Prostate gland (tissue), 2 donors: ENCODE data around the gene NHLH2. TPM values are rescaled to one million over a fixed set of nuclear protein-coding genes. Genes with fewer than 3 reads are reported as not detected.

ENCODE experiments used
- DNase-seq: peaks from one replicate; pipeline ENCODE4 v3.0.0-alpha.2; 2019; ENCODE audit warnings: low spot score
- H3K27ac ChIP-seq, 2 donors: fragments of 200-600 bp; sonication (generic); 2 replicates each; pipeline ENCODE4 v1.5.1; 2017 to 2019
- H3K27me3 ChIP-seq: fragments of 200-600 bp; sonication (generic); replicated peaks from 2 replicates; pipeline ENCODE4 v1.5.1; 2019; ENCODE audit not compliant: insufficient read depth
- H3K36me3 ChIP-seq, 2 donors: fragments of 200-600 bp; sonication (generic); 1 replicate in 1 of 2; 2 replicates in 1 of 2; pipeline versions ENCODE4 v1.5.1 to v1.8.1; 2017 to 2019
- H3K4me1 ChIP-seq: fragments of 200-600 bp; sonication (generic); replicated peaks from 2 replicates; pipeline ENCODE4 v1.5.1; 2019
- H3K4me3 ChIP-seq, 2 donors: fragments of 200-600 bp; sonication (generic); 2 replicates each; pipeline ENCODE4 v1.5.1; 2017 to 2019
- H3K9me3 ChIP-seq: fragments of 200-600 bp; sonication (generic); 2 replicates; pipeline ENCODE4 v1.5.1; 2017
- CTCF ChIP-seq, 4 experiments: fragments of 200-600 bp in 2 of 4; fragments of 450-650 bp in 2 of 4; sonication (generic) in 2 of 4; IDR thresholded peaks; 1 replicate in 3 of 4; 2 replicates in 1 of 4; pipeline ENCODE4 v1.5.1; 2016 to 2019; ENCODE audit warnings: antibody characterized with exemption in 4 of 4, mild to moderate bottlenecking in 2 of 4, moderate library complexity in 2 of 4
- POLR2A ChIP-seq: fragments of 450-650 bp; IDR thresholded peaks from one replicate; pipeline ENCODE4 v1.6.1; 2016; ENCODE audit warnings: antibody characterized with exemption, mild to moderate bottlenecking
- POLR2AphosphoS5 ChIP-seq: sonication (generic); formaldehyde crosslinking; IDR thresholded peaks from one replicate; pipeline ENCODE4 v1.6.1; 2017; ENCODE audit warnings: antibody characterized with exemption
- WGBS: methylation state at CpG from one replicate; pipeline ENCODE4 v1.1.5; 2018; 5-methylcytosine and 5-hydroxymethylcytosine counted together
- intact Hi-C: fragments of 100-400 bp; cut with DNase I; formaldehyde crosslinking; loops from one replicate; pipeline ENCODE4 v1.14.2; 2022
- total RNA-seq, 2 donors: library from RNA; depleted of rRNA; stranded (reverse); fragments of >200 nt; gene quantifications; one replicate each; pipeline ENCODE4 v1.1.0, GENCODE V29; 2016

Gene NHLH2
- total RNA-seq, 2 donors from 2014 or later, result 0.74 TPM; not detected in 1

GRCh38 chr1:115809847-115810246 lies 31.1 kb downstream of the NHLH2 start:
- intact Hi-C loops, result loop anchor here (10.0 kb wide), 1 partner anchor 165 kb away; the partner anchor contains the start of gene SLC22A15
- Histone ChIP-seq H3K36me3 (no peaks in the 10 kb centered on the region), H3K4me3 (no peak overlapping the region), H3K9me3 (no peaks in the 10 kb centered on the region), H3K27ac (no peak overlapping the region), H3K27me3 (no peaks in the 10 kb centered on the region), H3K4me1 (peaks cover 6% of the 10 kb centered on the region)
- no peak for TF ChIP-seq CTCF (IDR thresholded peaks at IDR 0.05)
- TF ChIP-seq POLR2AphosphoS5, result no peak
- TF ChIP-seq POLR2A, result no peak
- 56% methylated on average over 2 of the region's 2 CpGs for WGBS
- no peak for DNase-seq

- Histone ChIP-seq H3K4me3 (no peak overlapping the region), H3K27me3 (no peaks in the 10 kb centered on the region), H3K9me3 (no peaks in the 10 kb centered on the region), H3K27ac (no peak overlapping the region), H3K4me1 (peaks cover 6% of the 10 kb centered on the region), H3K36me3 (no peaks in the 10 kb centered on the region)
- no peak for TF ChIP-seq CTCF (IDR thresholded peaks at IDR 0.05)
- no peak for TF ChIP-seq POLR2AphosphoS5
- TF ChIP-seq POLR2A, result no peak
- intact Hi-C loops, result loop anchor here (10.0 kb wide), 1 partner anchor 166 kb away; the partner anchor contains the start of gene SLC22A15
- no peak for DNase-seq
Measured at GRCh38 chr1:115809076-115809475, 31.9 kb downstream of the NHLH2 start.

- H3K9me3 ChIP-seq, result no peaks in the 10 kb centered on the region
- H3K27me3 ChIP-seq, result no peaks in the 10 kb centered on the region
- H3K27ac ChIP-seq, result no peak overlapping the region
- H3K4me1 ChIP-seq, result peaks cover 6% of the 10 kb centered on the region
- no peaks in the 10 kb centered on the region for H3K36me3 ChIP-seq
- WGBS, result 6% methylated on average over 2 of the region's 2 CpGs
- peak; percentile 80 for DNase-seq
- peak; percentile 19 for TF ChIP-seq POLR2AphosphoS5
- peak; percentile 28 to 79 (median 70) for TF ChIP-seq CTCF (IDR thresholded peaks at IDR 0.05)
- no peak for TF ChIP-seq POLR2A
- intact Hi-C loops, result loop anchor here (10.0 kb wide), 1 partner anchor 167 kb away; the partner anchor contains the start of gene SLC22A15
- no peak overlapping the region for H3K4me3 ChIP-seq
Measured at GRCh38 chr1:115807723-115808122, 33.2 kb downstream of the NHLH2 start.

- Histone ChIP-seq H3K4me3 (no peak overlapping the region), H3K27me3 (no peaks in the 10 kb centered on the region), H3K36me3 (no peaks in the 10 kb centered on the region), H3K4me1 (peaks cover 3% of the 10 kb centered on the region), H3K27ac (no peak overlapping the region), H3K9me3 (no peaks in the 10 kb centered on the region)
- no peak for TF ChIP-seq POLR2A
- TF ChIP-seq POLR2AphosphoS5, result no peak
- no peak for TF ChIP-seq CTCF (IDR thresholded peaks at IDR 0.05)
- intact Hi-C loops, result loop anchor here (10.0 kb wide), 1 partner anchor 169 kb away; the partner anchor contains the start of gene SLC22A15
- 95% methylated on average over 1 of the region's 1 CpG for WGBS
- no peak for DNase-seq
Measured at GRCh38 chr1:115805597-115805996, 35.3 kb downstream of the NHLH2 start.

GRCh38 chr1:115802416-115802815 lies 38.5 kb downstream of the NHLH2 start:
- no peak for TF ChIP-seq POLR2A
- WGBS, result 72% methylated on average over 2 of the region's 2 CpGs
- intact Hi-C loops, result loop anchor here (10.0 kb wide), 1 partner anchor 172 kb away; the partner anchor contains the start of gene SLC22A15

More at GRCh38 chr1:115802416-115802815, 38.5 kb downstream of the NHLH2 start:
- Histone ChIP-seq H3K27me3 (no peaks in the 10 kb centered on the region), H3K36me3 (no peaks in the 10 kb centered on the region), H3K4me3 (no peak overlapping the region), H3K4me1 (no peaks in the 10 kb centered on the region), H3K27ac (no peak overlapping the region), H3K9me3 (no peaks in the 10 kb centered on the region)
- no peak for DNase-seq
